HL-60 (cell line): ENCODE measurements around the gene ADH1B.

Source experiments
- DNase-seq, 2 experiments: peaks; one replicate each; pipeline ENCODE4 v3.0.0-alpha.2; 2010 to 2020; ENCODE audit warnings: low read depth in 1 of 2, low spot score in 1 of 2
- H3K27ac ChIP-seq: fragments of 250-450 bp; sonication (Bioruptor Pico); replicated peaks from 2 replicates; pipeline ENCODE4 v1.5.1; 2020; ENCODE audit warnings: mild to moderate bottlenecking, moderate library complexity
- H3K27me3 ChIP-seq: fragments of 250-450 bp; sonication (Bioruptor Pico); 2 replicates; pipeline ENCODE4 v1.5.1; 2021; ENCODE audit warnings: mild to moderate bottlenecking, moderate library complexity; ENCODE audit not compliant: insufficient read depth, poor library complexity, severe bottlenecking
- H3K4me3 ChIP-seq: replicated peaks from 2 replicates; pipeline ENCODE4 v1.5.1; 2011; ENCODE audit warnings: mild to moderate bottlenecking, control low read depth, low read length; ENCODE audit not compliant: insufficient read depth
- GABPA ChIP-seq: IDR thresholded peaks from 2 replicates; pipeline ENCODE4 v1.6.1; 2012; ENCODE audit warnings: low read depth
- POLR2AphosphoS5 ChIP-seq: IDR thresholded peaks from 2 replicates; pipeline ENCODE4 v1.6.1; 2012; ENCODE audit warnings: low read depth
- SPI1 ChIP-seq: IDR thresholded peaks from 2 replicates; pipeline ENCODE4 v1.6.1; 2012; ENCODE audit warnings: low read depth, mild to moderate bottlenecking, borderline replicate concordance
- TF ChIP-seq, protein P1 (sequence below): IDR thresholded peaks from one replicate; pipeline ENCODE4 v1.5.1; 2011; ENCODE audit warnings: low read length, control low read depth, inconsistent platforms; ENCODE audit not compliant: insufficient read depth
- TF ChIP-seq, protein P2 (sequence below): IDR thresholded peaks from 2 replicates; pipeline ENCODE4 v1.6.1; 2012; ENCODE audit warnings: low read depth; ENCODE audit not compliant: insufficient replicate concordance

Gene ADH1B

DNA sequence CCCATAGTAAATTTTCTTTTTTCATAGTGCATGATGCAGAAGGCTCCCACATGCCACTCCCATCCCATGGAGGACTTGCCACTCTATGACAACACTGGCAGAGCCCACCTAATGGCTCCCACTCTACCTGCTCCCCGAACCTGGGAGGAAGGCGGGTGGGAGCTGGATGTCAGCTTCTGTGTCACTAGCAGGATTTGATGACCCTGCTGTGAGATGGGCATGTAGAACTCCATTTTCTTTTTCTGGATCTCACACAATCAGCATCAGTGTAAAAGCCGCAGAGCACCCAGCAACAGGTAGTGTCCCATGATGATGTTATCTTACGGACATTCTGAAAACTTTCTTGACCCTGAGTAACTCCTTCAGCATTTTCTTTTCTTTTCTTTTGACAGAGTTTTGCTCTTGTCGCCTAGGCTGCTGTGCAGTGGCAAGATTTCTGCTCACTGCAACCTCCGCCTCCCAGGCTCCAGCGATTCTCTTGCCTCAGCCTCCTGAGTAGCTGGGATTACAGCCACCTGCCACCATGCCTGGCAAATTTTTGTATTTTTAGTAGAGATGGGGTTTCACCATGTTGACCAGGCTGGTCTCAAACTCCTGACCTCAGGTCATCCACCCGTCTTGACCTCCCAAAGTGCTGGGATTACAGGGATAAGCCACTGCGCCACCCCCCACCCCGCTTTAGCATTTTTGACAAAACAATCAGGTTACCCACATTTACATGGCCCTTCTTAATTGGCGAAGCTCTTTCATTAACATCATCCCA, 15.4 kb downstream of the ADH1B start:
- DNase-seq: no peak
- Histone ChIP-seq H3K27ac (no peak overlapping the region), H3K4me3 (no peak overlapping the region), H3K27me3 (no peaks in the 10 kb centered on the region)
- TF ChIP-seq, protein P1, sequence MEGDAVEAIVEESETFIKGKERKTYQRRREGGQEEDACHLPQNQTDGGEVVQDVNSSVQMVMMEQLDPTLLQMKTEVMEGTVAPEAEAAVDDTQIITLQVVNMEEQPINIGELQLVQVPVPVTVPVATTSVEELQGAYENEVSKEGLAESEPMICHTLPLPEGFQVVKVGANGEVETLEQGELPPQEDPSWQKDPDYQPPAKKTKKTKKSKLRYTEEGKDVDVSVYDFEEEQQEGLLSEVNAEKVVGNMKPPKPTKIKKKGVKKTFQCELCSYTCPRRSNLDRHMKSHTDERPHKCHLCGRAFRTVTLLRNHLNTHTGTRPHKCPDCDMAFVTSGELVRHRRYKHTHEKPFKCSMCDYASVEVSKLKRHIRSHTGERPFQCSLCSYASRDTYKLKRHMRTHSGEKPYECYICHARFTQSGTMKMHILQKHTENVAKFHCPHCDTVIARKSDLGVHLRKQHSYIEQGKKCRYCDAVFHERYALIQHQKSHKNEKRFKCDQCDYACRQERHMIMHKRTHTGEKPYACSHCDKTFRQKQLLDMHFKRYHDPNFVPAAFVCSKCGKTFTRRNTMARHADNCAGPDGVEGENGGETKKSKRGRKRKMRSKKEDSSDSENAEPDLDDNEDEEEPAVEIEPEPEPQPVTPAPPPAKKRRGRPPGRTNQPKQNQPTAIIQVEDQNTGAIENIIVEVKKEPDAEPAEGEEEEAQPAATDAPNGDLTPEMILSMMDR: no peak
- TF ChIP-seq SPI1 (no peak), GABPA (no peak), POLR2AphosphoS5 (no peak)
- TF ChIP-seq, protein P2, sequence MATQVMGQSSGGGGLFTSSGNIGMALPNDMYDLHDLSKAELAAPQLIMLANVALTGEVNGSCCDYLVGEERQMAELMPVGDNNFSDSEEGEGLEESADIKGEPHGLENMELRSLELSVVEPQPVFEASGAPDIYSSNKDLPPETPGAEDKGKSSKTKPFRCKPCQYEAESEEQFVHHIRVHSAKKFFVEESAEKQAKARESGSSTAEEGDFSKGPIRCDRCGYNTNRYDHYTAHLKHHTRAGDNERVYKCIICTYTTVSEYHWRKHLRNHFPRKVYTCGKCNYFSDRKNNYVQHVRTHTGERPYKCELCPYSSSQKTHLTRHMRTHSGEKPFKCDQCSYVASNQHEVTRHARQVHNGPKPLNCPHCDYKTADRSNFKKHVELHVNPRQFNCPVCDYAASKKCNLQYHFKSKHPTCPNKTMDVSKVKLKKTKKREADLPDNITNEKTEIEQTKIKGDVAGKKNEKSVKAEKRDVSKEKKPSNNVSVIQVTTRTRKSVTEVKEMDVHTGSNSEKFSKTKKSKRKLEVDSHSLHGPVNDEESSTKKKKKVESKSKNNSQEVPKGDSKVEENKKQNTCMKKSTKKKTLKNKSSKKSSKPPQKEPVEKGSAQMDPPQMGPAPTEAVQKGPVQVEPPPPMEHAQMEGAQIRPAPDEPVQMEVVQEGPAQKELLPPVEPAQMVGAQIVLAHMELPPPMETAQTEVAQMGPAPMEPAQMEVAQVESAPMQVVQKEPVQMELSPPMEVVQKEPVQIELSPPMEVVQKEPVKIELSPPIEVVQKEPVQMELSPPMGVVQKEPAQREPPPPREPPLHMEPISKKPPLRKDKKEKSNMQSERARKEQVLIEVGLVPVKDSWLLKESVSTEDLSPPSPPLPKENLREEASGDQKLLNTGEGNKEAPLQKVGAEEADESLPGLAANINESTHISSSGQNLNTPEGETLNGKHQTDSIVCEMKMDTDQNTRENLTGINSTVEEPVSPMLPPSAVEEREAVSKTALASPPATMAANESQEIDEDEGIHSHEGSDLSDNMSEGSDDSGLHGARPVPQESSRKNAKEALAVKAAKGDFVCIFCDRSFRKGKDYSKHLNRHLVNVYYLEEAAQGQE: no peak

- no peak for DNase-seq
- TF ChIP-seq, protein P1: no peak
- TF ChIP-seq GABPA (no peak), POLR2AphosphoS5 (no peak), SPI1 (no peak)
- TF ChIP-seq, protein P2: no peak
- Histone ChIP-seq H3K4me3 (no peak overlapping the region), H3K27ac (no peak overlapping the region), H3K27me3 (no peaks in the 10 kb centered on the region)
Measured at GRCh38 chr4:99301376-99302164, 19.6 kb downstream of the ADH1B start.

DNA sequence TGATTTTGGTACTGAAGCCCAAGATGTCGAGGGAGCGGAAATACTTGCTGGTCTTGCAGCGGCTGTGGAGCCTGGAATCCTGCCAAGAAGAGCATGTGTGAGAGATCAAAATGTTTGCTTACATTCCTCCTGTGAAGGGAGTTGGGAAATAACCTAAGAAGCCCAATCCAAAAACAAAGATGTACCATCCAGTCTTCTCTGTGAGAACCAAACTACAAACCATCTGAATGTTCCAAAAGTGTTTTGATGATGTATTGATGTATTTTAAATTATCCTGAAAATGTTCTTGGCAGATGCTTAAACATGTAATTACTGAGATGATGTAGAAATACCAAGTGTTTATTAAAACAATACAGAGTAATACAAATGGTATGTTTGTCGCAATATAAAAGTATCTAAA, 20.3 kb downstream of the ADH1B start:
- DNase-seq: no peak
- Histone ChIP-seq H3K4me3 (no peak overlapping the region), H3K27ac (no peak overlapping the region), H3K27me3 (no peaks in the 10 kb centered on the region)
- TF ChIP-seq POLR2AphosphoS5 (no peak), GABPA (no peak), SPI1 (no peak)
- TF ChIP-seq, protein P2: no peak
